T-helper 2 cell treated with Interferon-gamma antibody and Interleukin-4, amounts not matched to agents 100 ng/mL and 5 ng/mL, for 36 hours (primary cell): ENCODE data around the gene OAS2. TPM values are rescaled to one million over a fixed set of nuclear protein-coding genes. Genes with fewer than 3 reads are reported as not detected.

Experiments
- intact Hi-C: fragments of 100-400 bp; cut with micrococcal nuclease; formaldehyde crosslinking; loops from one replicate; pipeline ENCODE4 v1.15.1; 2023
- total RNA-seq: library from RNA; stranded (reverse); gene quantifications from 2 replicates; pipeline ENCODE4 v1.2.3, GENCODE V29; 2022

Gene OAS2
- total RNA-seq, 1 donor from 2014 or later: 153 TPM

- intact Hi-C loops: no loop called here
Measured at GRCh38 chr12:112980491-112981158, 2.3 kb downstream of the OAS2 start.

DNA sequence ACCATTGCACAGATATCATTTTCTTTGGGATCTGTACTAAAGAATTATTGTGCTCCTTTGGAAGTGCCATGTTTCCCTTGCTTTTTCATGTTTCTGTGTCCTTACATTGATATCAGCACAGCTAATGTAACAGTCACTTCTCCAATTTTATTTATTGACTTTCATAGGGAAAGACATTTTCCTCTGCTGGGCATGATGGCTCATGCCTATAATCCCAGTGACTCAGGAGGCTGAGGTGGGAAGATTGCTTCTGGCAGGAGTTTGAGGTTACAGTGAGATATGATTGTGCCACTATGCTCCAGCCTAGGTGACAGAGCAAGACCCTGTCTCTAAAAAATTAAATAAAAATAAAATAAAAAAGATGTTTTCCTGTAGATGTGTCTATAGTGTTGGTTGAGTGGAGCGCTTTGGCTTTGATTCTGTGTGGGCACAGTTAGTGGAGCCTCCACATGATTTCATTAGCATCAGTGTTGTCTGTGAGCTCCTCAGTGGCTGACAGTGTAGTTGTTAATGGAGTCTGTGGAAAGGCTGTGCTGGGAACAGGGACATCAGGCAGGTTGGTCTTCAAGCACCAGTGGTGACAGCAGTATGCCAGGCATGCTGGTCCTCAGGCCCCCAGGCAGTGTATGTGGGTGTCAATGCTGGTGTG lies 7.4 kb downstream of the OAS2 start:
- intact Hi-C loops: no loop called here

DNA sequence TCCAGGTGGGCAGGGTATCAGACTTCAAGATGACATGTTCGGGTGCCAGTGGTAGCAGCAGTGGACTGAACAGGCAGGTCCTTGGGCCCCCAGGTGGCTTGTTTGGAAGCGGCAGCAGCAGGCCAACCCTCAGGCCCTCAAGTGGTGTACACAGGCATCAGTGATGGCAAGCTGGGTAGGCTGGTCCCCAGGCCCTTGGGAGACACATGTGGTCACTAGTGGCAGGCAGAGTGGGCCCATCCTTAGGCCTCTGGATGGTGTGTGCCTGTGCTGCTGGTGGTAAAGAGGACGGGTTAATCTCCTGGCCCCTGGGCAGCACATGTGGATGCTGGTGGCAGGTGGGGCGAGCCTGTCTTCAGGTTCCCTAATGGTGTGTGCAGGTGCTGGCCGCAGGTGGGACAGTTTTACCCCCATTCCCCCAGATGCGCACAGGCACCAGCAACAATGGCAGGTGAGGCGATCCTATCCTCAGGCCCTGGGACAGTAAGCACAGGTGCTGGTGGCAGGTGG lies 8.0 kb downstream of the OAS2 start:
- intact Hi-C loops: no loop called here

- intact Hi-C loops: no loop called here
Measured at GRCh38 chr12:112987561-112987960, 9.2 kb downstream of the OAS2 start.

DNA sequence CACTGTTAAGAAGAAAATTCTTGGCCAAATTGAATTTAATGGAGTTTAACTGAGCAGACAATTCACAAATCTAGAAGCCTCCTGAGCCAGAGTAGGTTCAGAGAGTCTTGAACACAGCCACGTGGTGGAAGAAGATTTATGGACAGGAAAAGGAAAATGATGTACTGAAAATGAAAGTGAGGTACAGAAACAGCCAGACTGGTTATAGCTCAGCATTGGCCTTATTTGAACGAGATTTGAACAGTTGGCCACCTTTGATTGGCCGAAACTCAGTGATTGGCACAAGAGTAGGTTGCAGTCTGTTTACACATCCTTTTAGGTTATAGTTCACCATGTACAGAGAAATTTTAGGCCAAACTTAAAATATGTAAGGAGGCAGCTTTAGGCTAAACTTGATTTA lies 9.9 kb downstream of the OAS2 start:
- intact Hi-C loops: loop anchor here (1.0 kb wide), 1 partner anchor 10 kb away; the partner anchor contains the start of gene OAS2

DNA sequence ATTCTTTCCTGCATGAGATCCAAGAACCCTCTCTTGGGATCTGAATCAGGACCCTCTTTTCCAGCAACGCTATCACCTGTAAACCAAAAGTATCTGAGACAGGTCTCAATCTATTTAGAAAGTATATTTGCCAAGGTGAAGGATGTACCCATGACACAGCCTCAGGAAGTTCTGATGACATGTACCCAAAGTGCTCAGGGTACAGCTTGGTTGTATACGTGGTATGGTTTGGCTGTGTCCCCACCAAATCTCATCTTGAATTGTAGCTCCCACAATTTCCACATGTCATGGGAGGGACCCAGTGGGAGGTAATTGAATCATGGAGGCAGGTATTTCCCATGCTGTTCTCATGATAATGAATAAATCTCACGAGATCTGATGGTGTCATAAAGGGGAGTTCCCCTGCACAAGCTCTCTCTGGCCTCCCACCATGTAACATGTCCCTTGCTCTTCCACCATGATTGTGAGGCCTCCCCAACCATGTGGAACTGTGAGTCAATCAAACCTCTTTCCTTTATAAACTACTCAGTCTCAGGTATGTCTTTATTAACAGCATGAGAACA lies 10.6 kb downstream of the OAS2 start:
- intact Hi-C loops: loop anchor here (1.0 kb wide), 1 partner anchor 11 kb away; the partner anchor contains the start of gene OAS2

- intact Hi-C loops: loop anchor here (5.0 kb wide), 1 partner anchor 182 kb away; no protein-coding TSS in a partner anchor
Measured at GRCh38 chr12:112989806-112990205, 11.5 kb downstream of the OAS2 start.

DNA sequence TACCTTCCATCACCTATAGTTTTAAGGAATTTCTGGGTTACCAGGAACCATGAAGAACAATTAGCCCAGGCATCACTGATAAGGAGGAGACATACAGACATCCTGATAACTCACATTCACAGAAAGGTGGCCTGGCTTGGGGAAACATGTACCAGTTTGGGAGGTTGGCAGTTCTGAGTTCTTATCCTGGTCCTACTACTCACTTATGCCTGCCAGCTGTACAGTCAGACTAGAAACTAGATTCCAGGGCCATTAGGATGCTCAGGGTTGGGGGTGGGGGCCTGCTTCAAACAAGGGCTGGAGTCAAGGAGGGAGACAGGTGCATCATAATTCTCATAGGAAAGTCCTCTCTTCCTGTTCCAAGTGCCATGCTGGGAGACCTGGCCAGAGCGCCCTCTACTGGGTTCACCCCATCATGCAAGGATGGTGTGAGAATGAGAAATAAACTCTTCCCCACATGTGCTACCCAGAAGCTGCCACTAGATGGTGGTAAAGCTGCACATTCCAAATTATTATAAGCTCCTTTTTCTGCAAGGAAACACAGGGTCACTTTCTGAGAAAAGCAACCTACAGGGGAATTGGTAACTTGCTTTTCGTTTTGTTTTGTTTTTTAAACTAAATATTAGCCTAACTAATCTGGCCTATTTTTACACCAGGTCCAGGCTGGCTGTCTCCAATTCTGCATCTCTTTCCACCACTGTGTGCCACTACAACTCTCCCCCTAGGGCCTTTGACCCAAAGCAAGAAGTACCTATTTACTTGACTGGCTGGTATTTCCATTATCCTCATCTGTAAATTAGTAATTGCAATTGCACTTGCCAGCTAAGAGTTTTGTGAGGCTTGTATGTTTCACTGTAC lies 14.5 kb downstream of the OAS2 start:
- intact Hi-C loops: loop anchor here (1.0 to 5.0 kb wide), 2 partner anchors 14 to 180 kb away; partner anchors contain the start of gene OAS2

- intact Hi-C loops: no loop called here
Measured at GRCh38 chr12:112995008-112995407, 16.7 kb downstream of the OAS2 start.

DNA sequence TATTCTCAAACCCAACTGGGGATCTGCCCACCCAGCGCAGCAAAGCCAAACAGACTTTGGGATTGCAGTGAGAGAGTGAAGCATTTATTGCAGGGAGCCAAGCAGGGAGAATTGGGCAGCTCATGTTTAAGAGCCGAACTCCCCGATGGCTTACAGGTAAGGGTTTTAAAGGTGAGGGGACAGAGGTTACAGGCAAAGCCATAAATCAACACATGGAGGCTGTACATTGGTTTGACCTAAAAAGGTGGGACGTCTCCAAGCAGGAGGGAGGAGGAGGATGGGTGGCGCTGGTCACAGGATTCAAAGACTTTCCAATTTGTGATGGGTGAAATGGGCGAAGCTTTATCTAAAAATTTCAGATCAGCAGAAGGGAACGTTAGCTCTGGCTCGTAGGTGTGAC lies 18.2 kb downstream of the OAS2 start:
- intact Hi-C loops: no loop called here

GRCh38 chr12:112997506-112997905 lies 19.2 kb downstream of the OAS2 start:
- intact Hi-C loops: no loop called here

- intact Hi-C loops: no loop called here
Measured at GRCh38 chr12:112998987-112999767, 20.9 kb downstream of the OAS2 start.

- intact Hi-C loops: no loop called here
Measured at GRCh38 chr12:113000433-113000832, 22.1 kb downstream of the OAS2 start.

- intact Hi-C loops: no loop called here
Measured at GRCh38 chr12:113002155-113002554, 23.8 kb downstream of the OAS2 start.

DNA sequence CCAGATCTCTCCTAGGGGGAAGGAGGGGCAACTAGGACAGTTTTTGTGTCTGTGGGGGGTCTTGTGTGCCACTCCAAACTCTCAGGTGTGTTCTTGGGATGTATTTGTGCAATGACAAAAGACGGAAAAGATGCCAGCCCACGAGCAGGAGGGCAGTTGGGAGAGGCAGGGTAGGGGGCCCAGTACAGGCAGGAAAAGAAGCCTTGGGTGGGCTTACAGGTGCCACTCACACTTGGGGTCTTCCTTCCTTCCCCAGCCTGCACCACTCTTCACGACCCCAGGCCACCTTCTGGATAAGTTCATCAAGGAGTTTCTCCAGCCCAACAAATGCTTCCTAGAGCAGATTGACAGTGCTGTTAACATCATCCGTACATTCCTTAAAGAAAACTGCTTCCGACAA lies 24.4 kb downstream of the OAS2 start:
- intact Hi-C loops: no loop called here

- intact Hi-C loops: no loop called here
Measured at GRCh38 chr12:113003636-113004035, 25.3 kb downstream of the OAS2 start.

GRCh38 chr12:113005762-113006161 lies 27.4 kb downstream of the OAS2 start:
- intact Hi-C loops: no loop called here

GRCh38 chr12:113006206-113006605 lies 27.9 kb downstream of the OAS2 start:
- intact Hi-C loops: no loop called here

- intact Hi-C loops: no loop called here
Measured at GRCh38 chr12:113006641-113007040, 28.3 kb downstream of the OAS2 start.

- intact Hi-C loops: no loop called here
Measured at GRCh38 chr12:113007166-113007565, 28.8 kb downstream of the OAS2 start.

DNA sequence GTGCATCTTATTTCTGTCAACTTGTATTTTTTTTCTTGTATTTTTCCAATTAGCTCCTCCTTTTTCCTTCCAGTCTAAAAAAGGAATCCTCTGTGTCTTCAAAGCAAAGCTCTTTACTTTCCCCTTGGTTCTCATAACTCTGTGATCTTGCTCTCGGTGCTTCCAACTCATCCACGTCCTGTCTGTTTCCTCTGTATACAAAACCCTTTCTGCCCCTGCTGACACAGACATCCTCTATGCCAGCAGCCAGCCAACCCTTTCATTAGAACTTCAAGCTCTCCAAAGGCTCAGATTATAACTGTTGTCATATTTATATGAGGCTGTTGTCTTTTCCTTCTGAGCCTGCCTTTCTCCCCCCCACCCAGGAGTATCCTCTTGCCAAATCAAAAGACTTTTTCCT lies 32.4 kb downstream of the OAS2 start:
- intact Hi-C loops: no loop called here
